Adipocyte (in vitro differentiated cells): ENCODE results near the gene SIM2.

Source experiments
- DNase-seq: peaks from one replicate; pipeline ENCODE4 v3.0.0-alpha.2; 2015; ENCODE audit warnings: low read depth
- H3K27me3 ChIP-seq: replicated peaks from 2 replicates; pipeline ENCODE4 v1.7.0; 2013; ENCODE audit warnings: mild to moderate bottlenecking, low read length, moderate library complexity; ENCODE audit not compliant: control insufficient read depth, insufficient read depth
- H3K36me3 ChIP-seq: 2 replicates; pipeline ENCODE4 v1.7.0; 2013; ENCODE audit warnings: low read length, mild to moderate bottlenecking, moderate library complexity; ENCODE audit not compliant: control insufficient read depth, insufficient read depth, severe bottlenecking
- H3K4me1 ChIP-seq: 2 replicates; pipeline ENCODE4 v1.7.0; 2013; ENCODE audit warnings: mild to moderate bottlenecking, low read length, moderate library complexity; ENCODE audit not compliant: control insufficient read depth, insufficient read depth
- H3K4me3 ChIP-seq: 2 replicates; pipeline ENCODE4 v1.7.0; 2013; ENCODE audit warnings: mild to moderate bottlenecking, low read length, moderate library complexity
- H3K9ac ChIP-seq: 2 replicates; pipeline ENCODE4 v1.7.0; 2013; ENCODE audit warnings: mild to moderate bottlenecking, low read length, moderate library complexity
- H3K9me3 ChIP-seq: 2 replicates; pipeline ENCODE4 v1.7.0; 2013; ENCODE audit warnings: mild to moderate bottlenecking, low read length, moderate library complexity; ENCODE audit not compliant: control insufficient read depth

Gene SIM2

DNA sequence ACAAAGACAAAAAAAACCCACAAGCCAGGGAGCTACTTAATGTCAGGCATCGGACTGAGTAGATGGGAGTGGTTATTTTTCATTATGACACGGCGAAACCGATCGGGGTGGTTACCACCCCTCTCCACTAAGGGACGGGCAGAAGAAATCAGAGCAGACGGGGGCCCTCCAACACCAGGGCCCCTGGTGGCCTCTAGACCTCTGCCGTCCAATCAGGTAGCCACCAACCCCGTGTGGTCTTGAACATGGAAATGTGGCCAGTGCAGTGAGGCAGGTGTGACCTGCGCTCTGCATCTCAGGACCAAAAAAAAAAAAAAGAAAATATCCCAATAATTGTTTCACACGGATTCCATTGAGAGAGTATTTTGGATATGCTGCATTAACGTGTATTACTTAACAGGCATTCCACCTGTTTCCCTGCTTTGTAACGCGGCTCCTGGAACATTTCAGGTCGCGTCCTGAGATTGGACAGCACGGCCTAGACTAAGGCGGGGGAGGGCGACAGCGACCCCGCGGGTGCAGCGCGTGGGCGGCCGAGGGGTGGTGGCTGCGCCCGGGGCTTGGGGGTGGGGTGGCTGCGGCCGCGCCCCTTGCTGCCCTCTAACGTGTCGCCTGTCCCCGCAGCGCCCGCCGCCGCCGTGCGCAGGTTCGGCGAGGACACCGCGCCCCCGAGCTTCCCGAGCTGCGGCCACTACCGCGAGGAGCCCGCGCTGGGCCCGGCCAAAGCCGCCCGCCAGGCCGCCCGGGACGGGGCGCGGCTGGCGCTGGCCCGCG, 48.3 kb downstream of the SIM2 start:
- no peak overlapping the region for H3K4me3 ChIP-seq
- H3K9me3 ChIP-seq, result no peaks in the 10 kb centered on the region
- no peak for DNase-seq
- no peaks in the 10 kb centered on the region for H3K4me1 ChIP-seq
- H3K27me3 ChIP-seq, result no peaks in the 10 kb centered on the region
- no peak overlapping the region for H3K9ac ChIP-seq
- H3K36me3 ChIP-seq, result no peaks in the 10 kb centered on the region

DNA sequence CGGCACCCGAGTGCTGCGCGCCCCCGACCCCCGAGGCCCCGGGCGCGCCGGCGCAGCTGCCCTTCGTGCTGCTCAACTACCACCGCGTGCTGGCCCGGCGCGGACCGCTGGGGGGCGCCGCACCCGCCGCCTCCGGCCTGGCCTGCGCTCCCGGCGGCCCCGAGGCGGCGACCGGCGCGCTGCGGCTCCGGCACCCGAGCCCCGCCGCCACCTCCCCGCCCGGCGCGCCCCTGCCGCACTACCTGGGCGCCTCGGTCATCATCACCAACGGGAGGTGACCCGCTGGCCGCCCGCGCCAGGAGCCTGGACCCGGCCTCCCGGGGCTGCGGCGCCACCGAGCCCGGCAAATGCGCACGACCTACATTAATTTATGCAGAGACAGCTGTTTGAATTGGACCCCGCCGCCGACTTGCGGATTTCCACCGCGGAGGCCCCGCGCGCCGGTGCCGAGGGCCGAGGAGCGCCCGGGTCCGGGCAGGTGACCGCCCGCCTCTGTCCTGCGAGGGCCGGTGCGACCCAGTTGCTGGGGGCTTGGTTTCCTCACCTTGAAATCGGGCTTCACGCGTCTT, 49.0 kb downstream of the SIM2 start:
- no peaks in the 10 kb centered on the region for H3K9me3 ChIP-seq

DNA sequence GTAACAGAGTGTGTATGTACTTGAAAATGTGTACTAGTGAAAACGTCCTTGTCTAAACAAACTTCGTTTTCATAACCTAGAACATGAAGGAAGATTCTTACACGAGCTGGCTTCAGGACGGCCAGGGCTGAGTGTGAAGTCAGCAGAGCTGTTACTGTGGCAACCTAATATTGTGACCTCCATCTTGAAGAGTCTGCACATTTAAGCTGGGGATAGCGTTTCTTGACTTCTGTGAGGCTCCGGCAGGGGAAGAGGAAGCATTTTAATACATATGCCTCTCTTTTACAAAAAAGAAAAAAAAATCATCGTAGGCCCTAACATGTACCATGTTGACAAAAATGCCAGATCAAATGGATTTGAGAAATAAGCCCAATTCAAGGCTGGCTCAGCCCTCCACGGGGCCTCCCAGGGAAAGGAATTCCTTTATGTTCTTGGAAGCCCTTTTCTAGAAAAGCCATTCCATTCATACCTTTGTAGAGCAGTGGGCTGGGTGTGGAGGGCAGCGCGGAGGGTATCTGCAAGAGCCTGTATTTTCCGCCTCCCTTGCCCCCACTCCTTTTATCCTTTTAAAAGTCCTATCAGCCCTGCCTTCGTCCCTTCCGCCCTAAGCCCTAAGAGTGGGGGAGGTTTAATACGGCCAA, 51.1 kb downstream of the SIM2 start:
- Histone ChIP-seq H3K9me3 (no peaks in the 10 kb centered on the region), H3K27me3 (no peaks in the 10 kb centered on the region), H3K9ac (no peak overlapping the region), H3K4me1 (peaks cover 8% of the 10 kb centered on the region), H3K4me3 (no peak overlapping the region), H3K36me3 (no peaks in the 10 kb centered on the region)
- no peak for DNase-seq

More for the DNA sequence above, 49.0 kb downstream of the SIM2 start:
- H3K4me1 ChIP-seq, result no peaks in the 10 kb centered on the region
- no peak overlapping the region for H3K9ac ChIP-seq
- H3K4me3 ChIP-seq, result no peak overlapping the region
- H3K27me3 ChIP-seq, result no peaks in the 10 kb centered on the region
- H3K36me3 ChIP-seq, result no peaks in the 10 kb centered on the region
- peak; percentile 63 for DNase-seq

DNA sequence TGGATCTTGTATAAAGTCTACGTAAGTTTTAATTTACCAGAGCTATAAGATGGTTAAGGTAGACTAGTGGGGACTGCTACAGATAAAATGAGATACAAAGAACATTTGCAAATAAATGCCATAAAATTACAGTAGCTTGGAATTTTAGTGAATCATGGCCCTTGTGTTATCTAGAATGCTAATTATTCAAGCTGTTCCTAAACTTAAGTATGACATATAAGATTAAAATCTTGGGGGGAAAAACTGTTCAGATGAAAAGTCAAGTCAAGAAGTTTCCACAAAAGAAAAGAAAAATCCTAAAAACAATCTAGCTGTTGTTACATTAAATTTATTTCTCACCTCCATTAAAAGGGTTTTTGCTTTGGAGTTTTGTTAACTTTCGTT, 51.7 kb downstream of the SIM2 start:
- Histone ChIP-seq H3K9me3 (no peaks in the 10 kb centered on the region), H3K27me3 (no peaks in the 10 kb centered on the region), H3K9ac (no peak overlapping the region), H3K4me1 (peaks cover 8% of the 10 kb centered on the region), H3K4me3 (no peak overlapping the region), H3K36me3 (no peaks in the 10 kb centered on the region)
- no peak for DNase-seq

- Histone ChIP-seq H3K4me1 (peaks cover 8% of the 10 kb centered on the region), H3K4me3 (no peak overlapping the region), H3K36me3 (no peaks in the 10 kb centered on the region), H3K9ac (no peak overlapping the region), H3K27me3 (no peaks in the 10 kb centered on the region), H3K9me3 (no peaks in the 10 kb centered on the region)
- no peak for DNase-seq
Observed at GRCh38 chr21:36751383-36751782, 52.5 kb downstream of the SIM2 start.

DNA sequence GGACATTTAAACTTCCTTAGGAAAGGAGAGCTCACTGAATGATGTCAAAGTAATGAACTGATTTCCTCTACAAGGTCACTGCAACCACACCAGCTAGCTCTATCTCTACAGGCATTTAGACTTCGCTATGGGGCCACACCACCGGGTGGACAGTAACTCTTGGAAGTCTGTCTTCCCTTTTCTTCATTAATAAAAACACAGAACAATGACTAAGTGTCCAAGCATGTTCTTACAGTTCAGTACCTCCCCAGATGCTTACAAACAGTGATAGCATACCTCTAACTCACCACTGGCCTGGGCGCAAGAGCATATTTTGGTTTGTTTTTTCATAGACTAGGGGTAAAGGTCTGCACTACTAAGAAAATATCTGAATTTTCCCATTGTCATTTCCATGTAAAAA, 54.6 kb downstream of the SIM2 start:
- Histone ChIP-seq H3K9me3 (no peaks in the 10 kb centered on the region), H3K27me3 (no peaks in the 10 kb centered on the region), H3K9ac (no peak overlapping the region), H3K4me3 (no peak overlapping the region), H3K4me1 (peaks cover 8% of the 10 kb centered on the region), H3K36me3 (no peaks in the 10 kb centered on the region)
- peak; percentile 34 for DNase-seq

- H3K4me1 ChIP-seq, result peaks cover 8% of the 10 kb centered on the region
- no peak overlapping the region for H3K4me3 ChIP-seq
- H3K9ac ChIP-seq, result no peak overlapping the region
- no peaks in the 10 kb centered on the region for H3K36me3 ChIP-seq
- no peaks in the 10 kb centered on the region for H3K9me3 ChIP-seq
- no peaks in the 10 kb centered on the region for H3K27me3 ChIP-seq
- no peak for DNase-seq
Observed at GRCh38 chr21:36754241-36754898, 55.5 kb downstream of the SIM2 start.

- H3K27me3 ChIP-seq, result no peaks in the 10 kb centered on the region
- H3K36me3 ChIP-seq, result no peaks in the 10 kb centered on the region
- H3K4me3 ChIP-seq, result no peak overlapping the region
- H3K4me1 ChIP-seq, result peaks cover 8% of the 10 kb centered on the region
- DNase-seq, result no peak
- H3K9ac ChIP-seq, result no peak overlapping the region
- no peaks in the 10 kb centered on the region for H3K9me3 ChIP-seq
Observed at GRCh38 chr21:36756527-36756926, 57.6 kb downstream of the SIM2 start.

DNA sequence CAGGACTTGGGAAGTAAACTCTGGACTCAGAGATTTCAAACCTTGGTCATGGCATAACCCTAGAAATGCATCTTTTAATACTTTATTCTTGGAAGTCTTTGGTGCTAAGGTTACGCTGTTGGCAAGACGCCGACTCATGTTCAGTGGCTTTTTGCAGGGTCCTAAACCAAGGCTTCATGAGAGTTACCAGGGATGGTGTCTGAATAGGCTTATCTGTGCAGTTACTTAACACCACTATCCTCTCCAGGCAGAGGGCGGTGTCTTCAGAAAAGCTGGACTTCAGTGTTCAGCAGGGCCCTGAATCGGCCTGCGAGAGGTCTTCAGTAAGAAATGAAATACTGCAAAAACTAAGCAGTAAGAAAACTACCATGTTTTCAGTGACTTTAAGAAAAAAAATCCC, 58.3 kb downstream of the SIM2 start:
- no peaks in the 10 kb centered on the region for H3K36me3 ChIP-seq
- H3K9me3 ChIP-seq, result no peaks in the 10 kb centered on the region
- H3K4me1 ChIP-seq, result peaks cover 8% of the 10 kb centered on the region
- H3K27me3 ChIP-seq, result no peaks in the 10 kb centered on the region
- no peak for DNase-seq
- no peak overlapping the region for H3K9ac ChIP-seq
- no peak overlapping the region for H3K4me3 ChIP-seq

DNA sequence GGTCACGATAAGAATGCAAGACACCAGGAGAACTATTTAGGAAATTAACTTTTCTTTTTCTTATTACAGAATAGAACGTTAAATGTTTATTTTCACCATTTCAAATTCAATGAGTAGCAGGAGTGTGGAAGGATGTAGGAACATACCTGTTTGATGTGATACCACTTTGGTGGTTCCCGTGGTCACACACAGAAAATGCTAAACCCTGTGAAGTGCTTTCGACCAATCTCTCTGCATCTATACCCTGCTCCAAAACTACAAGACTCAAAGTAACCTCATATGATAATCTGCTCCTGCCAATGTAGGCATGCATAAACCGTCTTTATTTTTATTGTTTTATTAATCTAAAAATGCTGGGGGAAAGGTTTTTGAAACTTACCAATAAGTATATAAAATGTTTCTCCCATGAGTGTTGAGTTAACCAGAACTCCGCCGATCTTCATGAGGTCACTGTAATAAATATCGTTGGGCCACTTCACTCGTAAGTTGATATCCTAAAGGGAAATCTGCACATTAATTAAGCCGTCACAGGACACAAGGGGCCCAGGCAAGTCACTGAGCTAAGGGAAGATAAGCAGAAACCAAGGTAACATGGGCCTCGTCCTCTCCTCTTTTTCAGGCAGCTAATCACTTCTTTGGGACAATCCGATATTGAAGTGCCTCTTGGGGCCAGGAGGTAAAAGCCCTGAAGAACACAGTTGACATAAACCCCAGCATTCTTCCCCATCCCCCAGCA, 60.6 kb downstream of the SIM2 start:
- H3K36me3 ChIP-seq, result no peaks in the 10 kb centered on the region

DNA sequence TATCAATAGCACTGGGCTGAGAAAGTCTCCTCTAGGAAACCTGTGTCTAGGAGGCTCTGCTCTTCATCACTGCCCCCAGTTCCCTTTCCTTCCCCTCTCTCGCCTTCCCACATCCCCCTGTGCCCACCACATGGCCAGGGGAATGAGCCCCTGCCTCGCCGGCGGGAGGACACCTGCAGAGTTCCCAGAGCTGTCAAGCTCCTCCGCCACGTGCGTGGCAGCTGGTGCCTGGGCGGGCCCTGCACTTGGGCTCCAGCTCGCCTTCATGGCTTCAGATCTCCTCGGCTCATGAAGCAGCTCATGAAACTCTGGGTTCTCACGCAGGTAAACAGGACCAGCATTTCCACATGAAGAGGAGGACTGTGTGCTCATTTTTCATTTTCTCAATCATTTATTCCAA, 62.8 kb downstream of the SIM2 start:
- H3K9me3 ChIP-seq, result no peaks in the 10 kb centered on the region
- no peak overlapping the region for H3K9ac ChIP-seq

More for the DNA sequence above, 60.6 kb downstream of the SIM2 start:
- H3K9ac ChIP-seq, result no peak overlapping the region
- no peak overlapping the region for H3K4me3 ChIP-seq
- no peaks in the 10 kb centered on the region for H3K4me1 ChIP-seq
- H3K9me3 ChIP-seq, result no peaks in the 10 kb centered on the region
- no peak for DNase-seq
- no peaks in the 10 kb centered on the region for H3K27me3 ChIP-seq

More for the DNA sequence above, 62.8 kb downstream of the SIM2 start:
- no peak for DNase-seq
- Histone ChIP-seq H3K4me3 (no peak overlapping the region), H3K36me3 (no peaks in the 10 kb centered on the region), H3K27me3 (no peaks in the 10 kb centered on the region), H3K4me1 (no peaks in the 10 kb centered on the region)
